ENCODE measurements around the gene TDRD9.

The TDRD9 gene

DNA sequence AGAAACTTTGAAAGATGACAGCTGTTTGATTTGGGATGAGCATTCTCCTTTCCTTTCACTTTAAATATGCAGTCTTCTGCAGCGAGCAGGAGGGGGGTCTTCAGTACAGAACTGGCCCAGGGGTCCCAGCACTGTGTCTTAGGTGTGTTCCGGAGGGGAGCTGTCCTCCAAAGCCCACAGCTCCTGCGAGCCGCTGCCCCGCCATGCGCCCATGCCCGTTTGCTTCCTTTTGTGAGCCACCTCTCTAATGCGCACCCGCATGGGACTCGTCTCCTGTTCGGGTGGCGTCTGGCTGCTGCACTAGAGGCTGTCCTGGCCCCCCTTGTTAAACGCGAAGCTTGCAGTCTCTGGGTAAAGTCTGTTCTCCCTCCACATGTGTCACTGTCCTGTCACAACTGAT, 108.8 kb downstream of the TDRD9 start:
- Mint-ChIP-seq H3K27ac (no peak overlapping the region), H3K4me1 (ENCODE audit: low read depth) (no peaks in the 10 kb centered on the region), H3K36me3 (no peaks in the 10 kb centered on the region), H3K4me3 (no peak overlapping the region), H3K27me3 (peaks cover 14% of the 10 kb centered on the region), H3K9me3 (ENCODE audit: low read depth) (no peaks in the 10 kb centered on the region)

- Mint-ChIP-seq H3K4me3 (no peak overlapping the region), H3K27ac (no peak overlapping the region), H3K36me3 (no peaks in the 10 kb centered on the region), H3K9me3 (ENCODE audit: low read depth) (no peaks in the 10 kb centered on the region), H3K4me1 (ENCODE audit: low read depth) (no peaks in the 10 kb centered on the region), H3K27me3 (peaks cover 10% of the 10 kb centered on the region)
Observed at GRCh38 chr14:104037903-104038302, 109.6 kb downstream of the TDRD9 start.

DNA sequence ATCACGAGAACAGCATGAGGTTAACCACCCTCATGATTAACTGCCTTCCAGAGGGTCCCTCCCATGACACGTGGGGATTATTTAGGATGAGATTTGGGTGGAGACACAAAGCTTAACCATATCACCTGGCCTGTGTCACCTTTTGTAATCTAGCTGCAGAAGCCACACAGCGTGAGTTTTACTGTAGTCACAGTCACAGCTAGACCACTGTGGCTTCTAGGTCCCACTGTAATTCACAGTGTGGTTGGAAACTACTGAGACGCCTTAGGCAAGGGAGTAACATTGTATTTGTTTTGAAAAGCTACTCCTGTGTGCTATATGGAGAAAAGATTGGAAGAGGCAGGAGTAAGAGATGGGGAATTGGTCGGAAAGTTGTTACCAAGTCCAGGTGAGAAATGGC, 111.0 kb downstream of the TDRD9 start:
- Mint-ChIP-seq H3K4me3 (no peak overlapping the region), H3K27ac (no peak overlapping the region), H3K27me3 (peaks cover 10% of the 10 kb centered on the region), H3K36me3 (no peaks in the 10 kb centered on the region), H3K4me1 (ENCODE audit: low read depth) (no peaks in the 10 kb centered on the region), H3K9me3 (ENCODE audit: low read depth) (no peaks in the 10 kb centered on the region)

DNA sequence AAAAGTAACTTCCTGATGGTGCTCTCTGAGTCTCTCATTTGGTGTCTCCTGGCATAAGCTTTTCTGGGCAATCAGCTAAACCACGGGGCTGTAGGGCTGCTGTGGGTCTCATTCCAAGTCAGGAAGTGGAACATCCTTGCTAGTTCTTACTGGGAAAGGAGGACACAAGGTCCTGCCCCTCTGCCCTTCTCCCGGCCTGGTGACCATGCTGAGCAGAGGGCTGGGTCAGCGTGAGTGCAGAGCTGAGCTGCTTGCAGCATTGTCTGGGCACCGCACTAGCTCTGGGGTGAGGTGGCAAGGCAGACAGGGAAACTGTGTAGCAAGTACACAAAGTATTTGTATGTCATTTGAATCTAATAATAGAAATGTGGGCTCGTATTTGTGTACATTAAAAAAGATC, 112.3 kb downstream of the TDRD9 start:
- peaks cover 8% of the 10 kb centered on the region for H3K27me3 Mint-ChIP-seq
- no peak overlapping the region for H3K4me3 Mint-ChIP-seq
- H3K9me3 Mint-ChIP-seq (ENCODE audit: low read depth): no peaks in the 10 kb centered on the region
- H3K4me1 Mint-ChIP-seq (ENCODE audit: low read depth): no peaks in the 10 kb centered on the region
- no peaks in the 10 kb centered on the region for H3K36me3 Mint-ChIP-seq
- H3K27ac Mint-ChIP-seq: no peak overlapping the region

- H3K27me3 Mint-ChIP-seq: peaks cover 8% of the 10 kb centered on the region
- no peak overlapping the region for H3K27ac Mint-ChIP-seq
- H3K4me3 Mint-ChIP-seq: no peak overlapping the region
- H3K4me1 Mint-ChIP-seq (ENCODE audit: low read depth): no peaks in the 10 kb centered on the region
- H3K9me3 Mint-ChIP-seq (ENCODE audit: low read depth): no peaks in the 10 kb centered on the region
- H3K36me3 Mint-ChIP-seq: no peaks in the 10 kb centered on the region
Observed at GRCh38 chr14:104041430-104042104, 113.3 kb downstream of the TDRD9 start.

- Mint-ChIP-seq H3K27me3 (peaks cover 8% of the 10 kb centered on the region), H3K4me1 (ENCODE audit: low read depth) (no peaks in the 10 kb centered on the region), H3K36me3 (no peaks in the 10 kb centered on the region), H3K27ac (no peak overlapping the region), H3K4me3 (no peak overlapping the region), H3K9me3 (ENCODE audit: low read depth) (no peaks in the 10 kb centered on the region)
Observed at GRCh38 chr14:104044016-104044415, 115.8 kb downstream of the TDRD9 start.

- H3K36me3 Mint-ChIP-seq: no peaks in the 10 kb centered on the region
- no peaks in the 10 kb centered on the region for H3K4me1 Mint-ChIP-seq (ENCODE audit: low read depth)
- H3K4me3 Mint-ChIP-seq: no peak overlapping the region
- H3K27ac Mint-ChIP-seq: no peak overlapping the region
- H3K9me3 Mint-ChIP-seq (ENCODE audit: low read depth): no peaks in the 10 kb centered on the region
- H3K27me3 Mint-ChIP-seq: peaks cover 10% of the 10 kb centered on the region
Observed at GRCh38 chr14:104047761-104048160, 119.5 kb downstream of the TDRD9 start.

- no peak overlapping the region for H3K4me3 Mint-ChIP-seq
- H3K36me3 Mint-ChIP-seq: no peaks in the 10 kb centered on the region
- H3K27ac Mint-ChIP-seq: no peak overlapping the region
- no peaks in the 10 kb centered on the region for H3K4me1 Mint-ChIP-seq (ENCODE audit: low read depth)
- peaks cover 10% of the 10 kb centered on the region for H3K27me3 Mint-ChIP-seq
- no peaks in the 10 kb centered on the region for H3K9me3 Mint-ChIP-seq (ENCODE audit: low read depth)
Observed at GRCh38 chr14:104048758-104049507, 120.7 kb downstream of the TDRD9 start.

DNA sequence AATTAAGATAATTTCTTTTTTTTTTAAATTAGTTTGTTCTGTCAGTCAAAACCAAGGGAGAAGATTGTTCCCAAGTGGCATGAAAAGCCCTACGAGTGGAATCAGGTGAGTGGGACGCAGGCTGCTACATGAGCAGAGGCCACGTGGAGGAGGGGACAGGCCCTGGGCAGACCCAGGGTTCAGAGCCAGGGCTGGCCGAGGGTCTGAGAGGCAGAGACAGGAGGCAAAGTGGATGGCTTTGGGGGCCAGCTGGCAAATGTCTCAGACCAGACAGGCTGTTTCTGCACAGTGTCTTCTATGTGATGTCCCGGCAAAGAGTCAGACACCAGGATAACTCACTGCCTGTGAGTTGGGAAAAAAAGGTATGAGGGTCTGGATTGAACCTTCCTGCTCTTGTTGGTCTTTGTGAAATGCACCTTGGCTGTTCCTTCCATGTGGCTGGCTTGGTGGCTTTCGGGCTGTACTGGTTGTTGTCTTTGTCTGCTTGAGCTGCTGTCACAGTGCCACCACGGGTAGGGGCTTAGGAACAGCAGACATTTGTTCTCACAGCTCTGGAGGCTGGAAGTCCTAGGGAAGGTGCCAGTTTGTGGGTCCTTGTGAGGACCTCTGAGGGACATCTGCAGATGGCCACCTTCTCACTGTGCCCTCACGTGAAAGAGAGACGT, 121.5 kb downstream of the TDRD9 start:
- Mint-ChIP-seq H3K27me3 (peaks cover 10% of the 10 kb centered on the region), H3K4me1 (ENCODE audit: low read depth) (no peaks in the 10 kb centered on the region), H3K27ac (no peak overlapping the region), H3K36me3 (no peaks in the 10 kb centered on the region), H3K9me3 (ENCODE audit: low read depth) (no peaks in the 10 kb centered on the region), H3K4me3 (no peak overlapping the region)

GRCh38 chr14:104051092-104051813, 123.0 kb downstream of the TDRD9 start:
- H3K27ac Mint-ChIP-seq: no peak overlapping the region
- H3K27me3 Mint-ChIP-seq: peaks cover 10% of the 10 kb centered on the region
- no peaks in the 10 kb centered on the region for H3K36me3 Mint-ChIP-seq
- no peaks in the 10 kb centered on the region for H3K4me1 Mint-ChIP-seq (ENCODE audit: low read depth)
- H3K4me3 Mint-ChIP-seq: no peak overlapping the region
- H3K9me3 Mint-ChIP-seq (ENCODE audit: low read depth): no peaks in the 10 kb centered on the region

GRCh38 chr14:104054222-104054905, 126.1 kb downstream of the TDRD9 start:
- Mint-ChIP-seq H3K4me3 (no peak overlapping the region), H3K27me3 (peaks cover 10% of the 10 kb centered on the region), H3K4me1 (ENCODE audit: low read depth) (no peaks in the 10 kb centered on the region), H3K27ac (no peak overlapping the region), H3K36me3 (no peaks in the 10 kb centered on the region), H3K9me3 (ENCODE audit: low read depth) (no peaks in the 10 kb centered on the region)

- H3K36me3 Mint-ChIP-seq: peaks cover 4% of the 10 kb centered on the region
- no peaks in the 10 kb centered on the region for H3K4me1 Mint-ChIP-seq (ENCODE audit: low read depth)
- H3K9me3 Mint-ChIP-seq (ENCODE audit: low read depth): peaks cover 3% of the 10 kb centered on the region
- H3K27ac Mint-ChIP-seq: no peak overlapping the region
- H3K27me3 Mint-ChIP-seq: peaks cover 28% of the 10 kb centered on the region
- no peak overlapping the region for H3K4me3 Mint-ChIP-seq
Observed at GRCh38 chr14:104062281-104062680, 134.0 kb downstream of the TDRD9 start.

- Mint-ChIP-seq H3K4me1 (ENCODE audit: low read depth) (no peaks in the 10 kb centered on the region), H3K27ac (no peak overlapping the region), H3K9me3 (ENCODE audit: low read depth) (peaks cover 6% of the 10 kb centered on the region), H3K27me3 (peaks cover 32% of the 10 kb centered on the region), H3K4me3 (no peak overlapping the region), H3K36me3 (peaks cover 4% of the 10 kb centered on the region)
Observed at GRCh38 chr14:104064003-104064402, 135.7 kb downstream of the TDRD9 start.

GRCh38 chr14:104066279-104066678, 138.0 kb downstream of the TDRD9 start:
- peaks cover 4% of the 10 kb centered on the region for H3K36me3 Mint-ChIP-seq

More at GRCh38 chr14:104066279-104066678, 138.0 kb downstream of the TDRD9 start:
- Mint-ChIP-seq H3K4me3 (no peak overlapping the region), H3K27ac (no peak overlapping the region), H3K27me3 (peaks cover 31% of the 10 kb centered on the region), H3K4me1 (ENCODE audit: low read depth) (no peaks in the 10 kb centered on the region), H3K9me3 (ENCODE audit: low read depth) (peaks cover 6% of the 10 kb centered on the region)
